Tibial nerve (tissue), 4 donors: ENCODE measurements around the gene BCO1.

Experiments used
- EP300 ChIP-seq, 2 donors: sonication (generic); formaldehyde crosslinking; IDR thresholded peaks; one replicate each; pipeline ENCODE4 v1.6.1; 2017; ENCODE audit warnings: antibody characterized with exemption in 2 of 2, mild to moderate bottlenecking in 1 of 2
- POLR2A ChIP-seq, 2 donors: fragments of 450-650 bp; IDR thresholded peaks; one replicate each; pipeline ENCODE4 v1.6.1; 2017; ENCODE audit warnings: antibody characterized with exemption in 2 of 2, mild to moderate bottlenecking in 2 of 2, moderate library complexity in 2 of 2
- TF ChIP-seq, protein P1 (sequence below), 5 experiments: fragments of 200-600 bp in 3 of 5; fragments of 450-650 bp in 2 of 5; sonication (generic) in 3 of 5; IDR thresholded peaks; one replicate each; pipeline ENCODE4 v1.5.1; 2016 to 2019; ENCODE audit warnings: antibody characterized with exemption in 5 of 5, mild to moderate bottlenecking in 3 of 5, moderate library complexity in 2 of 5

DNA sequence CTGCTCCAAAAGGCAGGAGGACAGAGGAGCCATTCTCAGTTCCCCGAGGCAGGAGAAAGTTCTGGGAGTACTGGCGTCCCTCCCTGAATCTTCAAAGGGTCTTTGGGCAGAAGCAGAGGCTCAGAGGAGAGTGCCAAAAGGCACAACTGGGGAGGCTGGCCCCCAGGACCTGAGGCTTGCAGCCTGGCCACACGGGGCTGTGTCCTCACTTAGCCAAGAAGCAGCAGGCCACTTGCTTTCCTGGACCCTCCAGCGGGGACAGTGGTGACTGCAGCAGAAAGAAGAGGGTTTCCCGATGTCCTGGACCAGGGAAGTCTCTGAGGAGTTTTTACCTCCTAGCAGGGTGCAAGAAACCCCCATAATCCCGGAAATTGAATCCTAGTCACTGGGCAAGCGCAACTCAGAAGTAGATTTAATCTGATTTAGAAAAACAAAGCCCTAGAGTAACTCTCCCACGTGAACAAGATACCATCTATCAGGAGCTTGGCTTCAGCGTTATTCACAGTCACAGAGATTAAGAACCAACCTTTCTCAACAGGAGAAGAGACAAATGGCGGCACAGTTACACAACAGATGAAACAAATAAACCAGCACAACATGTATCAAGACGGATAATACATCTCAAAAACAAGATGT is 25.5 kb upstream of the BCO1 start:
- TF ChIP-seq, protein P1, sequence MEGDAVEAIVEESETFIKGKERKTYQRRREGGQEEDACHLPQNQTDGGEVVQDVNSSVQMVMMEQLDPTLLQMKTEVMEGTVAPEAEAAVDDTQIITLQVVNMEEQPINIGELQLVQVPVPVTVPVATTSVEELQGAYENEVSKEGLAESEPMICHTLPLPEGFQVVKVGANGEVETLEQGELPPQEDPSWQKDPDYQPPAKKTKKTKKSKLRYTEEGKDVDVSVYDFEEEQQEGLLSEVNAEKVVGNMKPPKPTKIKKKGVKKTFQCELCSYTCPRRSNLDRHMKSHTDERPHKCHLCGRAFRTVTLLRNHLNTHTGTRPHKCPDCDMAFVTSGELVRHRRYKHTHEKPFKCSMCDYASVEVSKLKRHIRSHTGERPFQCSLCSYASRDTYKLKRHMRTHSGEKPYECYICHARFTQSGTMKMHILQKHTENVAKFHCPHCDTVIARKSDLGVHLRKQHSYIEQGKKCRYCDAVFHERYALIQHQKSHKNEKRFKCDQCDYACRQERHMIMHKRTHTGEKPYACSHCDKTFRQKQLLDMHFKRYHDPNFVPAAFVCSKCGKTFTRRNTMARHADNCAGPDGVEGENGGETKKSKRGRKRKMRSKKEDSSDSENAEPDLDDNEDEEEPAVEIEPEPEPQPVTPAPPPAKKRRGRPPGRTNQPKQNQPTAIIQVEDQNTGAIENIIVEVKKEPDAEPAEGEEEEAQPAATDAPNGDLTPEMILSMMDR (IDR thresholded peaks at IDR 0.05) = no peak
- TF ChIP-seq POLR2A (IDR thresholded peaks at IDR 0.05) (no peak), EP300 (IDR thresholded peaks at IDR 0.05) (no peak)
